D721Med (cell line): ENCODE measurements around the gene NUDT6.
"Not testable (repeated sequence)": the region's sequence is repeated elsewhere in the genome, so short reads cannot be mapped to it uniquely, and the experiment has no call there.

Experiments used
- DNase-seq: peaks from one replicate; pipeline ENCODE4 v3.0.0; 2011; ENCODE audit warnings: low spot score; ENCODE audit not compliant: insufficient read length
- FAIRE-seq: peaks from 2 replicates; lab custom pipeline; 2011; peaks lifted over from hg19 to GRCh38; lab: Jason Lieb, UNC
- TF ChIP-seq, protein P1 (sequence below): IDR thresholded peaks from 2 replicates; pipeline ENCODE4 v1.5.1; 2012; ENCODE audit warnings: mild to moderate bottlenecking, control low read depth; ENCODE audit not compliant: insufficient read depth; ENCODE audit errors: missing control alignments

The NUDT6 gene

DNA sequence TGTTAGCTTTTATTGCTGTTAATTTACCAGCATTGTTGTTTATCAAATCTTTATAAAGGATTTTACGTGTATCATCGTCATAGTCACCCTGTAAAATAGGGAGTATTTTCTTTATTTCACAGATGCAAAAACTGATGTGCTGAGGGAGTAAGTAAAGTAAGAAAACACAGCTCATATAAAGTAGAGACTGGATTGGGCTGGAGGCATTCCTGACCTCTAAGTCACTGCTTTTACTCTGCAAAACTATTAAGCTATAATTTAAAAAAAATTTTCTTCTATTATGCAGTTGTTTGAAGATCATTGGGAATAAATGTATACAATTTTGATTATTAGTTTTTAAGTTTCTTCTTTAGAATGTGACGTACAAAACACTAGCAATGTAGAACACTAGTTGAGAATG, 45.9 kb downstream of the NUDT6 start:
- TF ChIP-seq, protein P1, sequence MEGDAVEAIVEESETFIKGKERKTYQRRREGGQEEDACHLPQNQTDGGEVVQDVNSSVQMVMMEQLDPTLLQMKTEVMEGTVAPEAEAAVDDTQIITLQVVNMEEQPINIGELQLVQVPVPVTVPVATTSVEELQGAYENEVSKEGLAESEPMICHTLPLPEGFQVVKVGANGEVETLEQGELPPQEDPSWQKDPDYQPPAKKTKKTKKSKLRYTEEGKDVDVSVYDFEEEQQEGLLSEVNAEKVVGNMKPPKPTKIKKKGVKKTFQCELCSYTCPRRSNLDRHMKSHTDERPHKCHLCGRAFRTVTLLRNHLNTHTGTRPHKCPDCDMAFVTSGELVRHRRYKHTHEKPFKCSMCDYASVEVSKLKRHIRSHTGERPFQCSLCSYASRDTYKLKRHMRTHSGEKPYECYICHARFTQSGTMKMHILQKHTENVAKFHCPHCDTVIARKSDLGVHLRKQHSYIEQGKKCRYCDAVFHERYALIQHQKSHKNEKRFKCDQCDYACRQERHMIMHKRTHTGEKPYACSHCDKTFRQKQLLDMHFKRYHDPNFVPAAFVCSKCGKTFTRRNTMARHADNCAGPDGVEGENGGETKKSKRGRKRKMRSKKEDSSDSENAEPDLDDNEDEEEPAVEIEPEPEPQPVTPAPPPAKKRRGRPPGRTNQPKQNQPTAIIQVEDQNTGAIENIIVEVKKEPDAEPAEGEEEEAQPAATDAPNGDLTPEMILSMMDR: no peak
- no peak for FAIRE-seq
- DNase-seq: no peak

DNA sequence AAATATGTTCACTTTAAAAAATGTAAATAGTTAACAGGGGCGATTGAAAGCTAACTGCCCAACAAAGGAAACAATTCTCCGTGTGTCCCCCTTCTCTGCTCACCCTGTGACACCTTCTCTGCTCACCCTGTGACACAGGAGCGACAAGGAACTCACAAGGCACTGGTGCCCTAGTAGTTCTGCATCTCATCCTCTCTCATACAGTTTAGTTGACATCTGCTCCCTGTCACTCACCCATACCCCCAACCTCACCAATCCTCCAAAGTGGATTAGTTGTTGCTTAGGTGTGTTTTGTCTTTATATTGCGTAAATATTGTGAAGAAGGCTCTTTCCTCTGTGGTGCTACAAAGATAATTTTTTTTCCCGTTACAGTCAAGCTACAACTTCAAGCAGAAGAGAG, 46.4 kb downstream of the NUDT6 start:
- FAIRE-seq (no peak), DNase-seq (no peak)
- TF ChIP-seq, protein P1: no peak

GRCh38 chr4:122873821-122874593, 48.4 kb downstream of the NUDT6 start:
- no peak for FAIRE-seq
- DNase-seq: no peak
- TF ChIP-seq, protein P1: no peak

- FAIRE-seq (no peak), DNase-seq (no peak)
- TF ChIP-seq, protein P1: no peak
These were observed 49.3 kb downstream of the NUDT6 start for GRCh38 chr4:122873146-122873545.

GRCh38 chr4:122868235-122868634, 54.2 kb downstream of the NUDT6 start:
- not testable (repeated sequence) for DNase-seq

DNA sequence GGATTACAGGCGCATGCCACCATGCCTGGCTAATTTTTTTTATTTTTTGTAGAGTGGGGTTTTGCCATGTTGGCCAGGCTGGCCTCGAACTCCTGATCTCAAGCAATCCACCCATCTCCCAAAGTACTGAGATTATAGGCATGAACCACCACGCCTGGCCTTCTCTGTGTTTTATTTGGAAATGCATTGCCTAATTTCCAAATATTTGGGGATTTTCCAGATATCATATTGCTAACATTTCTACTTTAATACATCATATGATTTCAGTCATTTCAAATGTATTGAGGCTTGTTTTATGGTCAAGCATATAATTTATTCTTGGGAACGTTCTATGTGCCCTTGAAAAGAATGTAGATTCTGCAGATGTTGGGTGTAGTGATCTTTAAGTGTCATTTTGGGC, 57.0 kb downstream of the NUDT6 start:
- DNase-seq: no peak
- TF ChIP-seq, protein P1: no peak
- FAIRE-seq: no peak

More at GRCh38 chr4:122868235-122868634, 54.2 kb downstream of the NUDT6 start:
- FAIRE-seq: not testable (repeated sequence)

GRCh38 chr4:122863639-122864038, 58.8 kb downstream of the NUDT6 start:
- FAIRE-seq: no peak
- DNase-seq: no peak
- TF ChIP-seq, protein P1: no peak
